Astrocyte (in vitro differentiated cells and primary cell): Measurements from ENCODE around the gene RAET1L. TPM values are rescaled to one million over a fixed set of nuclear protein-coding genes. Genes with fewer than 3 reads are reported as not detected.

Source experiments
- DNase-seq: peaks from one replicate; pipeline ENCODE4 v3.0.0-alpha.2; 2010; ENCODE audit warnings: low read depth
- FAIRE-seq: peaks from 2 replicates; lab custom pipeline; 2011; peaks lifted over from hg19 to GRCh38; lab: Jason Lieb, UNC
- H2AFZ ChIP-seq: 2 replicates; pipeline ENCODE4 v1.6.0; 2012; ENCODE audit warnings: low read depth, low read length, inconsistent platforms
- H3K27ac ChIP-seq: 2 replicates; pipeline ENCODE4 v1.5.1; 2011; ENCODE audit warnings: low read depth, low read length, inconsistent platforms
- H3K27me3 ChIP-seq: 2 replicates; pipeline ENCODE4 v1.6.0; 2011; ENCODE audit warnings: low read length, inconsistent platforms; ENCODE audit not compliant: insufficient read depth
- H3K36me3 ChIP-seq: 2 replicates; pipeline ENCODE4 v1.5.1; 2011; ENCODE audit warnings: low read length, inconsistent platforms; ENCODE audit not compliant: insufficient read depth
- H3K4me1 ChIP-seq: 2 replicates; pipeline ENCODE4 v1.5.1; 2011; ENCODE audit warnings: low read length, inconsistent platforms; ENCODE audit not compliant: insufficient read depth
- H3K4me2 ChIP-seq: 2 replicates; pipeline ENCODE4 v1.6.0; 2012; ENCODE audit warnings: low read length, inconsistent platforms
- H3K4me3 ChIP-seq: 2 replicates; pipeline ENCODE4 v1.5.1; 2011; ENCODE audit warnings: low read depth, mild to moderate bottlenecking, low read length, inconsistent platforms; ENCODE audit not compliant: insufficient read depth
- H3K79me2 ChIP-seq: 2 replicates; pipeline ENCODE4 v1.6.0; 2012; ENCODE audit warnings: mild to moderate bottlenecking, low read length, inconsistent platforms; ENCODE audit not compliant: insufficient read depth
- H3K9ac ChIP-seq: 2 replicates; pipeline ENCODE4 v1.6.0; 2012; ENCODE audit warnings: mild to moderate bottlenecking, low read length, inconsistent platforms
- H3K9me3 ChIP-seq: 2 replicates; pipeline ENCODE4 v1.5.1; 2012; ENCODE audit warnings: low read depth, mild to moderate bottlenecking, low read length, inconsistent platforms; ENCODE audit not compliant: insufficient read depth
- H4K20me1 ChIP-seq: 2 replicates; pipeline ENCODE4 v1.6.0; 2012; ENCODE audit warnings: low read length, inconsistent platforms; ENCODE audit not compliant: insufficient read depth
- H3K27ac Mint-ChIP-seq: one replicate; pipeline ENCODE4 v1.8.0; 2021; ENCODE audit warnings: mild to moderate bottlenecking, mixed read lengths; ENCODE audit not compliant: unreplicated experiment
- H3K27me3 Mint-ChIP-seq: one replicate; pipeline ENCODE4 v1.8.0; 2021; ENCODE audit warnings: low read depth, mixed read lengths; ENCODE audit not compliant: unreplicated experiment
- H3K36me3 Mint-ChIP-seq: one replicate; pipeline ENCODE4 v1.8.0; 2021; ENCODE audit warnings: low read depth, mixed read lengths; ENCODE audit not compliant: unreplicated experiment
- H3K4me1 Mint-ChIP-seq: one replicate; pipeline ENCODE4 v1.8.0; 2021; ENCODE audit warnings: low read depth, mixed read lengths; ENCODE audit not compliant: unreplicated experiment
- H3K4me3 Mint-ChIP-seq: one replicate; pipeline ENCODE4 v1.8.0; 2021; ENCODE audit warnings: mild to moderate bottlenecking, moderate library complexity, mixed read lengths; ENCODE audit not compliant: unreplicated experiment
- H3K9me3 Mint-ChIP-seq: one replicate; pipeline ENCODE4 v1.8.0; 2021; ENCODE audit warnings: mild to moderate bottlenecking, mixed read lengths; ENCODE audit not compliant: unreplicated experiment
- EZH2 ChIP-seq: IDR thresholded peaks from 2 replicates; pipeline ENCODE4 v1.6.1; 2012; ENCODE audit warnings: mild to moderate bottlenecking, low read length, inconsistent platforms; ENCODE audit not compliant: insufficient read depth
- total RNA-seq: library from RNA; stranded (reverse); gene quantifications from 2 replicates; pipeline ENCODE4 v1.2.1, GENCODE V29; 2021
- TF ChIP-seq, protein P1 (sequence below): IDR thresholded peaks from 2 replicates; pipeline ENCODE4 v1.5.1; 2011; ENCODE audit warnings: low read depth, mild to moderate bottlenecking, inconsistent platforms, low read length, moderate library complexity; ENCODE audit not compliant: insufficient read depth

Gene RAET1L
- total RNA-seq, 1 donor from 2014 or later, result not detected

DNA sequence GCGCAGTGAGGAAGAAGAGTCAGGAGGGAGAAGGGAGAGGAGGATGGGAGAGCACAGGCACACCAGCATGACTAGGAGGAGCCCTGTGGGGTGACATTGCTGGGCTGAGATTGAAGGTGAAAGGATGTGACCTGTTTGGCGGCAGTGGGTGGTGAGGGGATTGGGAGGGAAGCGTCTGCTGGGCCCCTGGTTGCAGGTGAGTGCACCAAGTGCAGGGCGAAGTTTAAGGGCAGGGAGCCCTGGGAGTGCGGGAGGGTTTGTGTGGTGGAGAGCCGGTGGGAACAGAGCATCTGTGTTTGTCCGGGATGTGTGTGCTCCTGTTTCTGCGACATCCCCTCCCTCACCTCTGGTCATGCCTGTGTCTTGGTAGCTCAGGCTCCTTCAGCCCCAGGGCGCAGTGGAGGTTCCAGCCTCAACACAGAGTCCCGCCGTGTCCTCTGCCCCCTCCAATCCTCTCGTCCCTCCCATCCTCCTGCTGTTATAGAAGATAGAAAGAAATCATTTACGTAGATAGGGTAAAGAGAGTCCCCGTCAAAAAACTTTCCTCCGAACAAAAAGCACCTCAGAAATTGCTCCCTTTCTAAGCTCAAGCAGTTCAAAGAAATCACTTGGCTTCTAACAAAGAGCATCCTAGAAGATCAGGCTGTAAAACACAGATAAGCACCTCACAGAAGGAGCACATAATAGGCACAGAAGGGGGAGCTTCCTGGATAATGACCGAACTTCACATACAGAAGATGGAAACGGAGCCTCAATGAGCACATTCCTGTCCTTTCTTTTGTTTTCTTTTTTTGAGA, 36.6 kb downstream of the RAET1L start:
- Histone ChIP-seq H4K20me1 (peaks cover 6% of the 10 kb centered on the region), H2AFZ (no peak overlapping the region), H3K4me2 (no peak overlapping the region), H3K4me3 (no peak overlapping the region), H3K9ac (no peak overlapping the region), H3K4me1 (peaks cover 9% of the 10 kb centered on the region), H3K9me3 (peaks cover 18% of the 10 kb centered on the region), H3K27ac (no peak overlapping the region), H3K27me3 (peaks cover 83% of the 10 kb centered on the region), H3K79me2 (no peaks in the 10 kb centered on the region), H3K36me3 (no peaks in the 10 kb centered on the region)
- DNase-seq (no peak), FAIRE-seq (no peak)
- peaks cover 5% of the 10 kb centered on the region for H3K36me3 Mint-ChIP-seq
- H3K27ac Mint-ChIP-seq, result peak overlapping the region; percentile 41
- TF ChIP-seq, protein P1, sequence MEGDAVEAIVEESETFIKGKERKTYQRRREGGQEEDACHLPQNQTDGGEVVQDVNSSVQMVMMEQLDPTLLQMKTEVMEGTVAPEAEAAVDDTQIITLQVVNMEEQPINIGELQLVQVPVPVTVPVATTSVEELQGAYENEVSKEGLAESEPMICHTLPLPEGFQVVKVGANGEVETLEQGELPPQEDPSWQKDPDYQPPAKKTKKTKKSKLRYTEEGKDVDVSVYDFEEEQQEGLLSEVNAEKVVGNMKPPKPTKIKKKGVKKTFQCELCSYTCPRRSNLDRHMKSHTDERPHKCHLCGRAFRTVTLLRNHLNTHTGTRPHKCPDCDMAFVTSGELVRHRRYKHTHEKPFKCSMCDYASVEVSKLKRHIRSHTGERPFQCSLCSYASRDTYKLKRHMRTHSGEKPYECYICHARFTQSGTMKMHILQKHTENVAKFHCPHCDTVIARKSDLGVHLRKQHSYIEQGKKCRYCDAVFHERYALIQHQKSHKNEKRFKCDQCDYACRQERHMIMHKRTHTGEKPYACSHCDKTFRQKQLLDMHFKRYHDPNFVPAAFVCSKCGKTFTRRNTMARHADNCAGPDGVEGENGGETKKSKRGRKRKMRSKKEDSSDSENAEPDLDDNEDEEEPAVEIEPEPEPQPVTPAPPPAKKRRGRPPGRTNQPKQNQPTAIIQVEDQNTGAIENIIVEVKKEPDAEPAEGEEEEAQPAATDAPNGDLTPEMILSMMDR, result no peak
- TF ChIP-seq EZH2, result peak; percentile 31
- H3K4me1 Mint-ChIP-seq, result peaks cover 5% of the 10 kb centered on the region
- H3K4me3 Mint-ChIP-seq, result no peak overlapping the region
- H3K9me3 Mint-ChIP-seq, result peaks cover 31% of the 10 kb centered on the region
- H3K27me3 Mint-ChIP-seq, result peaks cover 93% of the 10 kb centered on the region

DNA sequence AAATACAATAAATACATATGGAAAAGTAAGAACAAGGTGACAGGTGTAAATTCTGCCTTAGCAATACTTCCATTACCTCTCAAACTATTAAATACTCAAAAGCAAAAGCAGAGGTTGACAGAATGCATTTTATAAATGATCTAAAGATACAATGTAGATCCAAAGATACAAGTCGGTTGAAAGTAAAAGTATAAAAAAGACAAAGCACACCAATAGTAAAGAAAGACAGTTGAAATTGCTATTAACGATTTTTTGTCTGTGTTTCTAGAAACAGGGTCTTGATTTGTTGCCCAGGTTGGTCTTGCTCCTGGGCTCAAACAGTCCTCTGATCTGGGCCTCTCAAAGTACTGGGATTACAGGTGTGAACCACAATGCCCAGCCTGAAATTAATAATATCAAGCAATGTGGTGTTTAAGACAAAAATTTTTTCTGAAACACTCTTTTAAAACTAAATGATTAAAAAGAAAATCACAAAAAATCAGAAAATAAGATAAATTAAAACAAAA, 37.7 kb downstream of the RAET1L start:
- Histone ChIP-seq H3K4me2 (no peak overlapping the region), H3K79me2 (no peaks in the 10 kb centered on the region), H3K27ac (no peak overlapping the region), H3K9me3 (peaks cover 18% of the 10 kb centered on the region), H2AFZ (no peak overlapping the region), H3K27me3 (peaks cover 89% of the 10 kb centered on the region), H4K20me1 (peaks cover 9% of the 10 kb centered on the region), H3K9ac (no peak overlapping the region), H3K4me3 (no peak overlapping the region), H3K36me3 (no peaks in the 10 kb centered on the region), H3K4me1 (peaks cover 9% of the 10 kb centered on the region)
- Mint-ChIP-seq H3K4me3 (no peak overlapping the region), H3K36me3 (peaks cover 2% of the 10 kb centered on the region), H3K27ac (no peak overlapping the region), H3K9me3 (peaks cover 25% of the 10 kb centered on the region), H3K27me3 (peaks cover 89% of the 10 kb centered on the region), H3K4me1 (peaks cover 5% of the 10 kb centered on the region)
- FAIRE-seq (no peak), DNase-seq (no peak)
- no peak for TF ChIP-seq EZH2
- TF ChIP-seq, protein P1, result no peak

DNA sequence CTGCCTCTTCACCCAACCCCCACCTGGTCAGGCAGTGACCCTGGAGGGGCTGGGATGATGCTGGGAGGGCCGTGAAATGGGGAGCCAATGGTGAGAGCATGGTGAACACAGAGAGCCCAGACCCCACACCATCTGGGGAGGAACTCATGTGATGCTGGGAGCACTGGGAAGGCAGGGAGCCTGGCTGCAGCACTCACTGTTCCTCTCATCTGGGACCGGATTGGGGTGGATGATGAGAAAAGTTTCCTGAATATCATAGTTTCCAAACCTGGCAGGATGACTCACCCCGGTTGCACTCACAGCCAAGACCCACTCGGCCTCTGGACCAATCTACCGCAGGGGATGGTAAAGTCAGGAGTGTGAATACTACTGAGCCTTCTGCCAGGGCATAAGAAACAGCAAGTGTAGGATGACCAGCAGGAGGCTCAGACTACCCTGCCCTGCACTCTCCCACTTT, 39.8 kb downstream of the RAET1L start:
- TF ChIP-seq, protein P1, result no peak
- TF ChIP-seq EZH2, result no peak
- Mint-ChIP-seq H3K27me3 (peaks cover 88% of the 10 kb centered on the region), H3K9me3 (peaks cover 29% of the 10 kb centered on the region), H3K36me3 (peaks cover 2% of the 10 kb centered on the region), H3K4me1 (peaks cover 4% of the 10 kb centered on the region), H3K4me3 (no peak overlapping the region), H3K27ac (no peak overlapping the region)
- H3K4me2 ChIP-seq, result no peak overlapping the region
- H3K79me2 ChIP-seq, result no peaks in the 10 kb centered on the region
- H3K4me3 ChIP-seq, result no peak overlapping the region
- peaks cover 18% of the 10 kb centered on the region for H3K9me3 ChIP-seq
- H3K4me1 ChIP-seq, result peaks cover 7% of the 10 kb centered on the region
- H3K9ac ChIP-seq, result no peak overlapping the region
- no peaks in the 10 kb centered on the region for H3K36me3 ChIP-seq
- DNase-seq, result no peak
- no peak for FAIRE-seq
- peaks cover 89% of the 10 kb centered on the region for H3K27me3 ChIP-seq
- no peak overlapping the region for H2AFZ ChIP-seq
- H4K20me1 ChIP-seq, result peaks cover 10% of the 10 kb centered on the region
- H3K27ac ChIP-seq, result no peak overlapping the region
